Medulla oblongata (tissue), 1 donor: Measurements from ENCODE around the gene TENT4B.
"Not testable (repeated sequence)": the region's sequence is repeated elsewhere in the genome, so short reads cannot be mapped to it uniquely, and the experiment has no call there.

Experiments used
- DNase-seq: peaks from one replicate; pipeline ENCODE4 v3.0.0-alpha.2; 2015; ENCODE audit errors: extremely low spot score

TENT4B gene

GRCh38 chr16:50154420-50154950 is 1.4 kb downstream of the TENT4B start:
- DNase-seq: peak; percentile 56

DNA sequence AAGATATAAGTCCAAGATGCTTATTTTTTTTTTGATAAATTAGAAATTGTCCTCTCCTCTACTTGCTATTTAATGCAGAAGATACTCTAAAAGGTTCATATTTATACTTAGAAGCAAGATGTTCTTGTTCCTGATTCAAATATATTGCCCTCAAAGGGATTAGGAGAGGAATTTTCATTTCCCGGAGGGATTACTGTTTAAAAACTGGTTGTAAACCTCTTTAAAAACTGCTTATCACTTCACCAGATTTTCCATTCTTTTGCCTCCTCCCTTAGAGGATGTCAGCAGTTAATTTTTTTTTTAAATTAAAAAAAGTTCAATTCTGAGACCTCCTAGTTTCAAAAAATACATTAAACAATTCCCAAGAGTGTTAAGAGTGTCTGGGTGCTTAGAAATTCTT is 2.8 kb downstream of the TENT4B start:
- no peak for DNase-seq

DNA sequence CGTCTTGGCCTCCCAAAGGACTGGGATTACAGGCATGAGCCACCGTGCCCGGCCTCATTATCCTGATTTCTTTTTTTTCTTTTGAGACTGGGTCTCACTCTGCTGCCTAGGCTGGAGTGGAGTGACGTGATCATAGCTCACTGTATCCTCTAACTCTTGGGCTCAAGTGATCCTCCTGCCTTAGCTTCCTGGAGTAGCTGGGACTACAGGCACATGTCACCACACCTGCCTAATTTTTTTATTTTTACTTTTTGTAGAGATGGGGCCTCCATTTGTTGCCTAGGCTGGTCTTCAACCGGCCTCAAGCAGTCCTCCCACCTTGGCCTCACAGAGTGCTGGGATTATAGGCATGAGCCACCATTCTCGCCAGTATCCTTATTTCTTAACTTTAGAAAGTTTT is 3.5 kb downstream of the TENT4B start:
- no peak for DNase-seq

GRCh38 chr16:50160495-50161164 is 7.5 kb downstream of the TENT4B start:
- no peak for DNase-seq

DNA sequence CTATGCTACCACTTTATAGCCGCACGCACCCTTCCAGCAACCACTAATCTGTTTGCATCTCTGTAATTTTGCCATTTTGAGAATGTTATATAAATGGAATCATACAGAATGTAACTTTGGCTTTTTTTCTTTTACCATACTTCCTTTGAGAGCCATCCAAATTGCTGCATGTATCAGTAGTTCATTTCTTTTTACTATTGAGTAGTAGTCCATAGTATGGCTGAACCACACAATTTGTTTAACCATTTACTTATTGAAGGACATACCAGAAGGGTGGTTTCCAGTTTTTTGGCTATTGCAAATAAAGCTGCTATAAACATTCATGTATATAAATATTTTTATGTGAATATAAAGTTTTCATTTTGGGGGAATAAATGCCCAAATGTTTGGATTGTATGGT is 8.8 kb downstream of the TENT4B start:
- DNase-seq: no peak

DNA sequence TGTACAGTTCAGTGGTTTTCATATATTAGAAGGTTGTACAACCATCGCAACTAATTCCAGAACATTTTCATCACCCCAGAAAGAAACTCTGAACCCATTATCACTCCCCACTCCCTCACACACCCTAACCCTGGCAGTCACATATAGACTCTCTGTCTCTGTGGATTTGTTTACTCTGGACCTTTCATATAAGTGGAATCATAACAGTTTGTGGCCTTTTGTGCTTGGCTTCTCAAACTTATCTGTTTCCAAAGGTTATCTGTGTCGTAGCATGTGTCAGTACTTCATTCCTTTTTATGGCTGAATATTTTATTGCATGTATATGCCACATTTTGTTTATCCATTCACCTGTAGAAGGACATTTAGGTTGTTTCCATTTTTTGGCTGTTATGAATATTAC is 12.4 kb downstream of the TENT4B start:
- DNase-seq: no peak

- no peak for DNase-seq
Measured at GRCh38 chr16:50166511-50167500, 13.7 kb downstream of the TENT4B start.

DNA sequence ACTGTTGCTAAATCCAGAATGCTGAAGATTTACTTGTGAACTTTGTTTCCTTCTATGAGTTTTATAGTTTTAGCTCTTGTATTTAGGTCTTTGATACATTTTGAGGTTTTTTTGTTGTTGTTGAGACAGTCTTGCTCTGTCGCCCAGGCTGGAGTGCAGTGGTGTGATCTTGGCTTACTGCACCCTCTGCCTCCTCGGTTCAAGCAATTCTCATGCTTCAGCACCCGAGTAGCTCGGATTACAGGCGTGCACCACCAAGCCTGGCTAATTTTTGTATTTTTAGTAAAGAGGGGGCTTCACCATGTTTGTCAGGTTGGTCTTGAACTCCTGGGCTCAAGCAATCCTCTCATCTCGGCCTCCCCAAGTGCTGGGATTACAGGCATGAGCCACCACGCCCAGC is 14.4 kb downstream of the TENT4B start:
- no peak for DNase-seq

DNA sequence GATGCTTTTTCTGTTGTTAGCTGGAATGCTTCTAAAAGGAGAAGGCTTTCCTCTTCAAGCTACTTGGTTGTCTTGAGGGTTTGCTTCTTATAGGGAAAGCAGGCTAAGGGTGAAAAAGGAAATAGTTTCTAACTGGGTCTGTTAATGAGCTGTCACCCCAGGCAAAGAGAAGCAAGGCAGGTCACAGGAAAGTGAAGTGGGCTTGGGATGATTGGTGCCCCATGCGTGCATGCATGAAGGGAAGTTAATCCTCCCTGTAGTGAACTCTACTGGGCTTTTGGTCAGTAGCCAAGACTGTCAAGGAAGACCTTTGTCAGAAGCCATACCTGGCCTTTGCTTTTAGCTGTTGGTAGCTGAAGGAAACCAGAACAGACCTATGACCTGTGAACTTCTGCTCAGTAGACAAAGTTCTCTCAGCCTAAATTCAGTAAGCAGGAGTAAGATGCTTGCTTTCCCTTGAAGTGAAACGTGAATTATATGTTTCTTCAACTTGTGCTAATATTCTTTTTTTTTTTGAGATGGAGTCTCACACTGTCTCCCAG is 16.5 kb downstream of the TENT4B start:
- no peak for DNase-seq

GRCh38 chr16:50171773-50172172 is 18.7 kb downstream of the TENT4B start:
- DNase-seq: not testable (repeated sequence)

- DNase-seq: no peak
Measured at GRCh38 chr16:50172195-50172922, 19.3 kb downstream of the TENT4B start.

DNA sequence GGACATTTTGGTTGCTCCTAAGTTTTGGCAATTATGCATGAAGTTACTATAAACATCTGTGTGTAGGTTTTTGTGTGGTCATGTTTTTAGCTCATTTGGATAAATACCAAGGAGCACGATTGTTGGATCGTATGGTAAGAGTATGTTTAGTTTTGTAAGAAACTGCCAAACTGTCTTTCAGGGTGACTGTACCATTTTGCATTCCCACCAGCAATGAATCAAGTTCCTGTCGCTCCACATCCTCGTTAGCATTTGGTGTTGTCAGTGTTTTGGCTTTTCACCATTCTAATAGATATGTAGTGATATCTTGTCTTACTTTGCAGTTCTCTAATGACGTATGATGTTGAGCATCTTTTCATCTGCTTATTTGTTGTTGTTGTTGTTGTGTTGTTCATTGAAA is 20.2 kb downstream of the TENT4B start:
- DNase-seq: no peak

DNA sequence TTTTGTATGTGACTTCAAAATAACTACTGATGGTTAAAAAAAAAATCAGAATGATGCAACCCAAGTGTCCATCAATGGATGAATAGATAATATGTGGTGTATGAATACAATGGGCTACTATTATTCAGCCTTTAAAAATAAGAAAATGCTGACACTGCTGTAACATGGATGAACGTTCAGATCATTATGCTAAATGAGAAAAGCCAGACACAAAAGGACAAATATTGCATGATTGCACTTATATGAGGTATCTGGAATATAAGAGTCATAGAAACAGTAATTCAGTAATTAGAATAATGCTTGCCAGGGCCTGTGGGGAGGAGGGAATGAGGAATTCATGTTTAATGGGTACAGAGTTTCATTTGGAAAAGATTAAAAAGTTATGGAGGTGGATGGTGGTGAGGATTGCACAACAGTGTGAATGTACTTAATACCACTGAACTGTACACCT is 25.4 kb downstream of the TENT4B start:
- DNase-seq: no peak

DNA sequence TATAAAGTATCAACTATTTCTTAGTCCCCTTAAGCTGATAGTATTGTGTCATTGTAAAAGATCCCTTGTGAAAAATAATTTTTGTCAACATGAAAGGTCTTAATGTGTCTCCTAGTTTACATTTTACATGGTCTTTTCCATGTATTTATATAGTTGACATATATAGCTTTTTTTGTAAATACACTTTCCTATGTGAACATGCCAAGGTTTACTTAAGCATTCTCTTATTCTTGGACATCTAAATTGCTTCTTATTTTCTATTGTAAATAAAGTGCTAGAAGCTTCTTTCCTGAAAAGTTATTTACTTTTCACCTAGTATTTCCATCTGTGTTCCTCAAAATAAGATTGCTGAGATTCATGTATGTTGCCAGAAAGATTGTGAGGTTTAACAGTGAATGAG is 29.3 kb downstream of the TENT4B start:
- no peak for DNase-seq

DNA sequence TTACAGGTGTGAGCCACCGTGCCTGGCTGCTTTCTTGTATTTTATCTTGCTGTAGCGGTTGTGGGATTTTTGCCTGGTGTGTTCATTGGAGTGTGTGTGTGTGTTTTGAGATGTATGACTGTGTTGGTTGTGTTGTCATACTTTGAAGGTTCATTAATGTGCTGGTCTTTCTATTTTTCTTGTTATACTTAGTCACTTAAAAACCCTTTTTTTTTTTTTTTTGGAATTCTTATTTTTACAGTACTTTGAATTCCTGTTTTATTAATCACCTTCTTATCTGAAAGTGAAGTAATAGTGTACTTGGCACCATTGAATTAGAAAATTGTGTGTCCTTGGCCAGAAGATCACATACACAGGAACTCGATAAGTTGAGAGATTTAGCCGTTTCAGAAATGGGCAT is 30.2 kb downstream of the TENT4B start:
- DNase-seq: no peak

GRCh38 chr16:50185005-50185505 is 31.9 kb downstream of the TENT4B start:
- no peak for DNase-seq

GRCh38 chr16:50188619-50189136 is 35.6 kb downstream of the TENT4B start:
- no peak for DNase-seq

GRCh38 chr16:50190292-50190691 is 37.2 kb downstream of the TENT4B start:
- no peak for DNase-seq

- DNase-seq: no peak
Measured at GRCh38 chr16:50192386-50193050, 39.4 kb downstream of the TENT4B start.

DNA sequence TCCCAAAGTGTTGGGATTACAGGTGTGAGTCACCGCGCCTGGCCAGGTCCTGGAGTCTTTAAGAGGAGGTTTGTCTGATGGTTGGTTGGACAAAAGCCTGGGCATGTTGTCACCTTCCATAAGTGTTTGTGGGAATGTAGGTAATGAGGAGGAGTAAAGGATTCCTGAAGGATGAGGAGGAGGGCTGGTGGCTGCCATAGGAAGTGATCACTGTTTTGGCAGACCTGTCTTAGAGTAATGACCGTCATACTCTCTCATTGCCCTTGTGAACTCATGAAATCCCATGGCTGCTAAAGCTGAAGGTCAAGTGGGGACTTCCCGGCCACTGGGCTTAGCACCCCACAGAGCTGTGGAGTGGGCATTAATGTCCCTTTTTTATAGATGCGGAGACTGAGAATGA is 40.5 kb downstream of the TENT4B start:
- DNase-seq: no peak

- DNase-seq: peak; percentile 50
Measured at GRCh38 chr16:50195276-50195675, 42.2 kb downstream of the TENT4B start.
